GM12891 (cell line): Measurements from ENCODE around the gene SLC35C1.

Source experiments
- PAX5 ChIP-seq: IDR thresholded peaks from 2 replicates; pipeline ENCODE4 v1.6.1; 2011; ENCODE audit warnings: low read length, moderate library complexity, mild to moderate bottlenecking; ENCODE audit not compliant: insufficient read depth, severe bottlenecking
- POLR2A ChIP-seq: IDR thresholded peaks from 2 replicates; pipeline ENCODE4 v1.6.1; 2011; ENCODE audit warnings: low read depth, low read length, control low read depth
- POLR2AphosphoS5 ChIP-seq: IDR thresholded peaks from 2 replicates; pipeline ENCODE4 v1.6.1; 2011; ENCODE audit warnings: low read depth, low read length, control low read depth
- POU2F2 ChIP-seq: IDR thresholded peaks from 2 replicates; pipeline ENCODE4 v1.6.1; 2011; ENCODE audit warnings: low read depth, mild to moderate bottlenecking, control low read depth, low read length, moderate library complexity
- SPI1 ChIP-seq: IDR thresholded peaks from 2 replicates; pipeline ENCODE4 v1.6.1; 2011; ENCODE audit warnings: low read depth, low read length, control low read depth
- TAF1 ChIP-seq: IDR thresholded peaks from 2 replicates; pipeline ENCODE4 v1.6.1; 2011; ENCODE audit warnings: low read depth, low read length, control low read depth

DNA sequence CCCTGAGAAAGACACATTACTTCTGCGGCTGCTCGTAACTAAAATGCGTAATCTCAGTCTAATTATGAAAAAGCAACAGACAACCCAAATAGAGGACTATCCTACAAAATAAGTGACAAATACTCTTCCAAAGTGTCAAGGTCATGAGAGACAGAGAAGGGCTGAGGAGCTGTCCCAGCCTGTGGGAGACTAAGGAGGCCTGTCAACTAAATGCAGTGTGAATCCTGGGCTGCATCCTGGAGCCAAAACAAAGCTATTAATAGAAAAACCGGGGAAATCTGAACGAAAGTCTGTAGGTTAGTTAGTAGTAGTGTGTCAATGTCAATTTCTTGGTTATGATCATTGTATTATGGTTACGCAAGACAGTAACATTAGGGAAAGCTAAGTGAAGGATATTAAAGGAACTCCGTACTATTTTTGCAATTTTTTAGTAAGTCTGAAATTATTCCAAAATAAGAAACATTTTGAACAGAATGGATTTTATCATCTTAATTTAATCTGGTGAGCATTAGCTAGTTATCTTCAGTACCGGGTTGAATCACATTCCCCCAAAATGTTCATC, 39.8 kb upstream of the SLC35C1 start:
- TF ChIP-seq POLR2AphosphoS5: no peak
- no peak for TF ChIP-seq PAX5
- TF ChIP-seq POLR2A: no peak
- TF ChIP-seq TAF1: no peak
- TF ChIP-seq SPI1: no peak
- no peak for TF ChIP-seq POU2F2
